GM21447 (cell line): ENCODE data around the gene KL.

Experiments used
- ATAC-seq: cut with Tn5 transposase; IDR thresholded peaks from one replicate; pipeline ENCODE4 v1.9.1; 2021; ENCODE audit not compliant: unreplicated experiment

KL gene

GRCh38 chr13:33003458-33004019 is 12.7 kb upstream of the KL start:
- no peak for ATAC-seq

GRCh38 chr13:33004511-33004910 is 11.7 kb upstream of the KL start:
- no peak for ATAC-seq

- no peak for ATAC-seq
Measured at GRCh38 chr13:33006134-33006533, 10.1 kb upstream of the KL start.

- ATAC-seq = no peak
Measured at GRCh38 chr13:33006638-33007037, 9.6 kb upstream of the KL start.

GRCh38 chr13:33007237-33007636 is 9.0 kb upstream of the KL start:
- ATAC-seq = no peak

GRCh38 chr13:33007950-33008349 is 8.3 kb upstream of the KL start:
- ATAC-seq = no peak

GRCh38 chr13:33008946-33009722 is 7.1 kb upstream of the KL start:
- no peak for ATAC-seq

GRCh38 chr13:33011828-33012470 is 4.3 kb upstream of the KL start:
- no peak for ATAC-seq

- no peak for ATAC-seq
Measured at GRCh38 chr13:33014291-33014690, 1.9 kb upstream of the KL start.

- no peak for ATAC-seq
Measured at GRCh38 chr13:33015241-33015668, 968 bp upstream of the KL start.

GRCh38 chr13:33015791-33016323 is 366 bp upstream of the KL start:
- ATAC-seq = no peak

- peak; percentile 64 for ATAC-seq
Measured at GRCh38 chr13:33017323-33017929, 1.2 kb downstream of the KL start.

GRCh38 chr13:33018886-33019285 is 2.7 kb downstream of the KL start:
- no peak for ATAC-seq

GRCh38 chr13:33022986-33023385 is 6.8 kb downstream of the KL start:
- ATAC-seq = no peak

GRCh38 chr13:33025220-33025744 is 9.1 kb downstream of the KL start:
- no peak for ATAC-seq

GRCh38 chr13:33026489-33027152 is 10.4 kb downstream of the KL start:
- no peak for ATAC-seq

GRCh38 chr13:33028620-33029019 is 12.4 kb downstream of the KL start:
- ATAC-seq = no peak

GRCh38 chr13:33031277-33031676 is 15.1 kb downstream of the KL start:
- ATAC-seq = no peak

- ATAC-seq = no peak
Measured at GRCh38 chr13:33032037-33032625, 15.9 kb downstream of the KL start.

- ATAC-seq = peak; percentile 90
Measured at GRCh38 chr13:33033051-33033812, 17.0 kb downstream of the KL start.
